Heart left ventricle (tissue), 16 donors: ENCODE data around the gene TEX9. TPM values are rescaled to one million over a fixed set of nuclear protein-coding genes. Genes with fewer than 3 reads are reported as not detected.

ENCODE experiments used
- ATAC-seq, 4 donors: fragments of 200-7000 bp; cut with Tn5 transposase; one replicate each; pipeline ENCODE4 v1.9.1; 2020 to 2022; ENCODE audit warnings: moderate library complexity in 4 of 4, mild to moderate bottlenecking in 3 of 4, moderate number of reproducible peaks in 1 of 4
- DNase-seq, 5 donors: peaks; one replicate each; pipeline ENCODE4 v3.0.0-alpha.2; 2020
- H3K27ac ChIP-seq, 12 donors: fragments of 200-600 bp; sonication (generic) in 4 of 12; one replicate each; pipeline versions ENCODE4 v1.5.0 to v1.8.0; 2016 to 2022; ENCODE audit warnings: mild to moderate bottlenecking in 2 of 12
- H3K27me3 ChIP-seq, 9 donors: fragments of 200-600 bp; sonication (generic) in 2 of 9; one replicate each; pipeline versions ENCODE4 v1.5.1 to v1.8.0; 2016 to 2022; ENCODE audit warnings: mild to moderate bottlenecking in 3 of 9
- H3K36me3 ChIP-seq, 9 donors: fragments of 200-600 bp; sonication (generic) in 2 of 9; one replicate each; pipeline versions ENCODE4 v1.5.0 to v1.8.0; 2018 to 2022; ENCODE audit warnings: mild to moderate bottlenecking in 2 of 9
- H3K4me1 ChIP-seq, 12 donors: fragments of 200-600 bp; sonication (generic) in 4 of 12; one replicate each; pipeline versions ENCODE4 v1.5.0 to v1.8.0; 2016 to 2022; ENCODE audit warnings: mild to moderate bottlenecking in 3 of 12
- H3K4me3 ChIP-seq, 12 donors: fragments of 200-600 bp; sonication (generic) in 4 of 12; one replicate each; pipeline versions ENCODE4 v1.5.0 to v1.8.0; 2017 to 2022; ENCODE audit warnings: mild to moderate bottlenecking in 9 of 12, moderate library complexity in 4 of 12
- H3K9me3 ChIP-seq, 12 donors: fragments of 200-600 bp; sonication (generic) in 4 of 12; one replicate each; pipeline versions ENCODE4 v1.5.0 to v1.8.0; 2016 to 2022; ENCODE audit warnings: mild to moderate bottlenecking in 1 of 12
- POLR2A ChIP-seq, 2 donors: fragments of 450-650 bp; IDR thresholded peaks; one replicate each; pipeline ENCODE4 v1.6.1; 2017; ENCODE audit warnings: antibody characterized with exemption in 2 of 2, mild to moderate bottlenecking in 2 of 2, moderate library complexity in 2 of 2
- WGBS, 4 donors: extraction: QIAGEN DNeasy Blood & Tissue Kit in 2 of 4; methylation state at CpG; one replicate each; pipeline versions ENCODE4 v1.1.5 to v1.1.7; 2013 to 2018; 5-methylcytosine and 5-hydroxymethylcytosine counted together
- intact Hi-C, 10 donors: fragments of 100-400 bp; cut with DNase I; formaldehyde crosslinking; loops; one replicate each; pipeline versions ENCODE4 v1.11.1 to v1.14.2; 2022
- polyA plus RNA-seq, 2 donors: library from polyadenylated mRNA; stranded (reverse); fragments of 200-250 nt; gene quantifications; one replicate each; pipeline ENCODE4 v1.2.3, GENCODE V29; 2013
- total RNA-seq, 9 donors: library from RNA; depleted of rRNA in 2 of 9; stranded (reverse); fragments of >200 nt in 2 of 9; fragmentation: NEBNext Ultra II Directional in 3 of 9; extraction: Animal tissue kit (Norgen Biotek cat#: 25700) in 3 of 9; gene quantifications; one replicate each; pipeline versions ENCODE4 v1.1.0 to v1.2.4, GENCODE V29; 2016 to 2023
- TF ChIP-seq, protein P1 (sequence below), 12 donors: fragments of 200-600 bp; sonication (generic) in 4 of 12; IDR thresholded peaks; one replicate each; pipeline versions ENCODE4 v1.5.0 to v1.8.0; 2018 to 2022; ENCODE audit warnings: antibody characterized with exemption in 12 of 12, mild to moderate bottlenecking in 5 of 12
- donor health status: ischemic (EF 13 %, LVEDD 7.1; RV severe dilation, severe dysfunction).
- donor health status: healthy with polysubstance abuse.
- donor health status: DM: no; HTN: yes; CAD: no.
- donor health status: DM: no; HTN: no; CAD: no.
- donor health status: ischemic (EF 25% LVEDD 6.9; RV normal size, moderate dysfunction).
- donor health status: ischemic (EF 25% LVEDD 5.7; RV mildly dilated, moderate dysfunction).
- donor health status: healthy.
- donor health status: DM: yes; HTN: yes; CAD: no.
- donor health status: ischemic (EF 35%, LVEDD 5.7; RV mildly dilated, moderate dysfunction).
- donor health status: nonischemic (EF 11% LVEDD 7.7; RV severe dilation, severe dysfunction).
- donor health status: DM: yes; HTN: yes; CAD: no.
- donor health status: PGD.
- donor health status: ischemic (EF 29% LVEDD 5.4; RV normal size, mild dysfunction).
- donor health status: nonischemic (EF 23%, LVEDD 6.1; RV moderate dilation, normal function).

The TEX9 gene
- total and polyA plus RNA-seq, 11 donors: 0.19 to 1.6 (median 0.75) TPM; not detected in 2

DNA sequence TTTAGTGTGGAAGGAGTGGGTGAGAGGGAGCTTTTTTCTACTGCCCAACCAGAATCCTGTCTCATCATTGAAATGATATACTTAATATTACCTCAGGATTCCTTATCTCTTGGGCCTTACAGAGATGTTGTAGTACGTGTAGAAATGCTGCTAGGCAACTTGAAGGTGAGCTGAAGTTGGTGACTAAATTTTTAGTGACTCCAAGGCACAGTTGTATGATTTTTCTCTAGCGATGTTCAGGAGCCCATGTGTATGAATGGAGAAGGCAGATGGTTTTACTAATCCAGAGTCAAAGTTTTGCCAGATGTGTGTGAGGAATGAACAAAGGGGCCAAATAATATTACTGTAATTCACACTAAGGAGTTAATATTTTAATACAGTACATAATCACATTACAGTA, 42.8 kb upstream of the TEX9 start:
- ATAC-seq: no peak
- Histone ChIP-seq H3K27ac (no peak overlapping the region), H3K9me3 (peaks cover 0 to 13% (median 4%) of the 10 kb centered on the region in 12 donors), H3K4me3 (no peak overlapping the region), H3K4me1 (no peaks in the 10 kb centered on the region), H3K27me3 (no peaks in the 10 kb centered on the region), H3K36me3 (no peaks in the 10 kb centered on the region)
- intact Hi-C loops: no loop called here
- DNase-seq: no peak
- WGBS, 4 donors: 48 to 69% (median 56%) methylated on average over 2 of the region's 2 CpGs
- TF ChIP-seq, protein P1, sequence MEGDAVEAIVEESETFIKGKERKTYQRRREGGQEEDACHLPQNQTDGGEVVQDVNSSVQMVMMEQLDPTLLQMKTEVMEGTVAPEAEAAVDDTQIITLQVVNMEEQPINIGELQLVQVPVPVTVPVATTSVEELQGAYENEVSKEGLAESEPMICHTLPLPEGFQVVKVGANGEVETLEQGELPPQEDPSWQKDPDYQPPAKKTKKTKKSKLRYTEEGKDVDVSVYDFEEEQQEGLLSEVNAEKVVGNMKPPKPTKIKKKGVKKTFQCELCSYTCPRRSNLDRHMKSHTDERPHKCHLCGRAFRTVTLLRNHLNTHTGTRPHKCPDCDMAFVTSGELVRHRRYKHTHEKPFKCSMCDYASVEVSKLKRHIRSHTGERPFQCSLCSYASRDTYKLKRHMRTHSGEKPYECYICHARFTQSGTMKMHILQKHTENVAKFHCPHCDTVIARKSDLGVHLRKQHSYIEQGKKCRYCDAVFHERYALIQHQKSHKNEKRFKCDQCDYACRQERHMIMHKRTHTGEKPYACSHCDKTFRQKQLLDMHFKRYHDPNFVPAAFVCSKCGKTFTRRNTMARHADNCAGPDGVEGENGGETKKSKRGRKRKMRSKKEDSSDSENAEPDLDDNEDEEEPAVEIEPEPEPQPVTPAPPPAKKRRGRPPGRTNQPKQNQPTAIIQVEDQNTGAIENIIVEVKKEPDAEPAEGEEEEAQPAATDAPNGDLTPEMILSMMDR (IDR thresholded peaks at IDR 0.05): no peak
- TF ChIP-seq POLR2A (IDR thresholded peaks at IDR 0.05): no peak

DNA sequence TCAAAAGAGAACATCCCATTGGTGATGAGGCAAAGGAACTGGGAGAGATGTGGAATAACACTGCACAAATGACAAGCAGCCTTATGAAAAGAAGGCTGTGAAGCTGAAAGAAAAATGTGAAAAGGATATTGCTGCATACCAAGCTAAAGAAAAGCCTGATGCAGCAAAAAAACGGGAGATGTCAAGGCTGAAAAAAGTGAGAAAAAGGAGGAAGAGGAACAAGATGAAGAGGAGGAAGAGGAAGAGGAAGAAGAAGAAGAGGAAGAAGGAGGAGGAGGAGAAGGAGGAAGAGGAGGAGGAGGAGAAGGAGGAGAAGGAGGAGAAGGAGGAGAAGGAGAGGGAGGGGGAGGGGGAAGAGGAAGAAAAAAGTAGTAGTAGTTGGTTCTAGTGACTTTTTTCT, 41.8 kb upstream of the TEX9 start:
- no peak for TF ChIP-seq POLR2A (IDR thresholded peaks at IDR 0.05)
- TF ChIP-seq, protein P1 (IDR thresholded peaks at IDR 0.05): no peak
- H3K27me3 ChIP-seq: no peaks in the 10 kb centered on the region
- WGBS, 4 donors: 53 to 63% (median 62%) methylated on average over 1 of the region's 1 CpG
- ATAC-seq: no peak
- peaks cover 0 to 3% (median 0%) of the 10 kb centered on the region in 12 donors for H3K9me3 ChIP-seq
- no peak overlapping the region for H3K27ac ChIP-seq
- H3K4me1 ChIP-seq: no peaks in the 10 kb centered on the region
- intact Hi-C loops: no loop called here
- no peak for DNase-seq
- H3K36me3 ChIP-seq: no peaks in the 10 kb centered on the region
- H3K4me3 ChIP-seq: no peak overlapping the region

DNA sequence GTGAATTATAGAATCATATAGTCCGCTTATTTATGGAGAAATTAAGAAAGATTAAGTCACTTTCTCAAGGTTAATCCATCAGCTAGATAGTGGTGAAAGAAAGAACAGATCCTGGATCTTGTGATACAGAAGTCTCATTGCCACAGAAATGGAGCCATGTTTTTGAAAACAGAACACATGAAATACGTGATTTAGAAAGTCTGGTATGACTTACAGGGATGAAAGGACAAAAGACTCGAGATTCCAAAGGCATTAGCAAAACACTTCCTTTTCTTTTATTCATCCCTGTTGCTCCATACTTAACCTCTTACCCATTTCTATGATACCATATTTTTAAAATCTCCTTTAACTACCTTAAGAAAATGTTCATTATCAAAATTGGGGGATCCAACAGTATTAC, 40.0 kb upstream of the TEX9 start:
- WGBS, 4 donors: 42 to 76% (median 61%) methylated on average over 3 of the region's 3 CpGs
- no peaks in the 10 kb centered on the region for H3K4me1 ChIP-seq
- H3K27me3 ChIP-seq: no peaks in the 10 kb centered on the region
- no peak for TF ChIP-seq POLR2A (IDR thresholded peaks at IDR 0.05)
- TF ChIP-seq, protein P1 (IDR thresholded peaks at IDR 0.05): no peak
- ATAC-seq (no peak), DNase-seq (no peak)
- H3K9me3 ChIP-seq: peaks cover 0 to 7% (median 0%) of the 10 kb centered on the region in 12 donors
- no peaks in the 10 kb centered on the region for H3K36me3 ChIP-seq
- no peak overlapping the region for H3K27ac ChIP-seq
- intact Hi-C loops: no loop called here
- no peak overlapping the region for H3K4me3 ChIP-seq

DNA sequence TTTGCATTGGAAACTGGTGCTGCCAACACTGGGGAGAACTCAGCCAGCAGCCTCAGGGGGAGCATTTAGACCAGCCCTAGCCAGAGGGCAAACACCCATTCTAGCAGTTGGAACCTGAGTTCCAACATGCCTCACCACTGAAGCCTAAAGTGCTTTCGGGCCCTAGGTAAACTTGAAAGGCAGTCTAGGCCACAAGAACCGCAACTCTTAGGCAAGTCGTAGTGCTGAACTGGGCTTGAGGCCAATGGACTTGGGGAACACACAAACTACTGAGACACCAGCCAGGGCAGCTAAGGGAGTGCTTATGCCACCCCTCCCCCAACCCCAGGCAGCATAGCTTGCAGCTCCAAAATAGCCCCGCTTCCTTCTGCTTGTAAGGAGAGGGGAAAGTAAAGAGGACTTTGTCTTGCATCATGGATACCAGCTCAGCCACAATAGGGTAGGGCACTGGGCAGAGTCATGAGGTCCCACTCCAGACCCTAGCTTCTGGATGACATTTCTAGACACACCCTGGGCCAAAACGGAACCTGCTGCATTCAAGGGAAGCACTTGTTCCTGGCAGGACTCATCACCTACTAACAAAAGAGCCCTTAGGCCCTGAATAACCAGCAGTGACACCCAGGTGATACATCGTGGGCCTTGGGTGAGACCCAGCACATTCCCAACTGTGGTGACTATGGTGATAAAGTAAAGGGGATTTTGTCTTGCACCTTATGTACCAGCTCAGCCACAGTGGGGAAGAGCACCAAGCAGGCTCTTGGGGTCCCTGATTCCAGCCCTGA, 37.3 kb upstream of the TEX9 start:
- DNase-seq (no peak), ATAC-seq (no peak)
- Histone ChIP-seq H3K4me1 (no peaks in the 10 kb centered on the region), H3K27ac (no peak overlapping the region), H3K4me3 (no peak overlapping the region), H3K36me3 (no peaks in the 10 kb centered on the region), H3K9me3 (peaks cover 0 to 23% (median 4%) of the 10 kb centered on the region in 12 donors), H3K27me3 (no peaks in the 10 kb centered on the region)
- 73 to 86% (median 79%) methylated on average over 5 to 6 of the region's 6 CpGs for WGBS, 4 donors
- intact Hi-C loops: no loop called here
- TF ChIP-seq POLR2A (IDR thresholded peaks at IDR 0.05): no peak
- TF ChIP-seq, protein P1 (IDR thresholded peaks at IDR 0.05): no peak
